ENCODE data around the gene PPP1R3G. TPM values are rescaled to one million over a fixed set of nuclear protein-coding genes. Genes with fewer than 3 reads are reported as not detected.

Gene PPP1R3G
- total and polyA plus RNA-seq, 2 of the 13 experiments (the other 11 are each of a cell fraction or from before 2014, with no cell fraction given): 1.2 to 1.3 TPM

- TF ChIP-seq PRDM10 (CRISPR knock-in tag; IDR thresholded peaks at IDR 0.05; ENCODE audit: low read depth): peak; percentile 84; the same call in 1 of the 2 replicates
- TF ChIP-seq ZNF646 (CRISPR knock-in tag; IDR thresholded peaks at IDR 0.05): peak; percentile 57; the same call in 1 of the 2 replicates
- TF ChIP-seq ESRRA (CRISPR knock-in tag; IDR thresholded peaks at IDR 0.05; ENCODE audit: low read depth): peak; percentile 54; the same call in 1 of the 2 replicates
- TF ChIP-seq PRDM15 (CRISPR knock-in tag; IDR thresholded peaks at IDR 0.05): no peak
- TF ChIP-seq GLMP (CRISPR knock-in tag; IDR thresholded peaks at IDR 0.05; ENCODE audit: borderline replicate concordance): no peak
- no peak; the same call in 1 of the 2 replicates for TF ChIP-seq ZNF737 (CRISPR knock-in tag; IDR thresholded peaks at IDR 0.05; ENCODE audit: borderline replicate concordance)
- TF ChIP-seq ZNF746 (CRISPR knock-in tag; IDR thresholded peaks at IDR 0.05): peak; percentile 92
- peak; percentile 99 for TF ChIP-seq SKI (IDR thresholded peaks at IDR 0.05; ENCODE audit: partially characterized antibody)
- TF ChIP-seq TGIF2 (CRISPR knock-in tag; IDR thresholded peaks at IDR 0.05): peak; percentile 91
- no peak for TF ChIP-seq ZNF660 (CRISPR knock-in tag; IDR thresholded peaks at IDR 0.05; ENCODE audit: borderline replicate concordance, low read depth)
- peak; percentile 74; the same call in 1 of the 2 replicates for TF ChIP-seq ZFP36L2 (CRISPR knock-in tag; IDR thresholded peaks at IDR 0.05)
- peak; percentile 100 for TF ChIP-seq HDAC2 (CRISPR knock-in tag; IDR thresholded peaks at IDR 0.05)
- 0 out of 2 replicates have a peak, but pooled peaks have one; percentile 30 for TF ChIP-seq POLR2G (IDR thresholded peaks at IDR 0.05; ENCODE audit: low read depth, low read length)
Observed at GRCh38 chr6:5068153-5068751, 16.9 kb upstream of the PPP1R3G start (continued).
